ENCODE data around the gene MSANTD1. TPM values are rescaled to one million over a fixed set of nuclear protein-coding genes. Genes with fewer than 3 reads are reported as not detected.

Gene MSANTD1
- total and polyA plus RNA-seq, 2 donors (not counting 1 experiment from before 2014, with no cell fraction given) = 0.78 to 5.5 TPM

GRCh38 chr4:3276986-3277385, 28.0 kb downstream of the MSANTD1 start:
- Histone ChIP-seq H3K9me3 (ENCODE audit: control extremely low read depth in 1 of 3, control insufficient read depth in 2 of 3, insufficient read depth in 1 of 3, low read length in 2 of 3) (peaks cover 1 to 22% (median 3%) of the 10 kb centered on the region in 3 donors), H3K27me3 (replicated peaks in 1 of 4; ENCODE audit: control extremely low read depth in 1 of 4, control insufficient read depth in 3 of 4, insufficient read depth in 4 of 4, low read length in 3 of 4) (peaks cover 0 to 3% (median 2%) of the 10 kb centered on the region in 4 experiments), H3K4me3 (ENCODE audit: control extremely low read depth in 1 of 5, extremely low read depth in 1 of 5, insufficient read depth in 1 of 5, low read depth in 2 of 5, low read length in 4 of 5) (no peak overlapping the region), H3K27ac (ENCODE audit: low read length in 2 of 2) (no peak overlapping the region), H3K9ac (ENCODE audit: low read length) (no peak overlapping the region), H3K4me1 (ENCODE audit: control insufficient read depth in 2 of 2, insufficient read depth in 2 of 2, low read length in 2 of 2) (no peaks in the 10 kb centered on the region), H2AFZ (ENCODE audit: insufficient read depth, low read depth, low read length, poor library complexity, severe bottlenecking) (no peak overlapping the region), H3K79me2 (ENCODE audit: control insufficient read depth, insufficient read depth, low read length) (no peaks in the 10 kb centered on the region), H4K20me1 (ENCODE audit: control insufficient read depth, insufficient read depth, low read length, poor library complexity, severe bottlenecking) (no peaks in the 10 kb centered on the region), H3K36me3 (replicated peaks in 1 of 2; ENCODE audit: control extremely low read depth in 1 of 2, control insufficient read depth in 1 of 2, extremely low read depth in 1 of 2, insufficient read depth in 2 of 2, low read length in 1 of 2) (no peaks in the 10 kb centered on the region), H3K4me2 (replicated peaks; ENCODE audit: low read depth, low read length, poor library complexity, severe bottlenecking) (no peak overlapping the region)
- 100% methylated on average over 4 of the region's 9 CpGs for WGBS (ENCODE audit: insufficient coverage)
- POLR2A ChIA-PET = no interaction called here
- CTCF ChIA-PET = no interaction called here
- H3K4me1 Mint-ChIP-seq = peaks cover 7% of the 10 kb centered on the region
- intact Hi-C loops (cut with micrococcal nuclease) = no loop called here
- H3K27me3 Mint-ChIP-seq = peaks cover 4% of the 10 kb centered on the region
- no peak overlapping the region for H3K27ac Mint-ChIP-seq
- no peak overlapping the region for H3K4me3 Mint-ChIP-seq
- TF ChIP-seq CTCF (IDR thresholded peaks at IDR 0.05) (no peak), EZH2 (IDR thresholded peaks at IDR 0.05; ENCODE audit: borderline replicate concordance, insufficient read depth, low read depth, low read length, poor library complexity, severe bottlenecking) (no peak)
- no peak for ATAC-seq (ENCODE audit: low read depth)
- H3K9me3 Mint-ChIP-seq (ENCODE audit: insufficient read depth) = peaks cover 4% of the 10 kb centered on the region
- DNase-seq = no peak

GRCh38 chr4:3280466-3280865, 31.5 kb downstream of the MSANTD1 start:
- Histone ChIP-seq H3K4me3 (ENCODE audit: control extremely low read depth in 1 of 5, extremely low read depth in 1 of 5, insufficient read depth in 1 of 5, low read depth in 2 of 5, low read length in 4 of 5) (no peak overlapping the region), H3K27me3 (replicated peaks in 1 of 4; ENCODE audit: control extremely low read depth in 1 of 4, control insufficient read depth in 3 of 4, insufficient read depth in 4 of 4, low read length in 3 of 4) (peaks cover 0 to 5% (median 2%) of the 10 kb centered on the region in 4 experiments), H3K9me3 (ENCODE audit: control extremely low read depth in 1 of 3, control insufficient read depth in 2 of 3, insufficient read depth in 1 of 3, low read length in 2 of 3) (peaks cover 0 to 16% (median 3%) of the 10 kb centered on the region in 3 donors), H3K36me3 (replicated peaks in 1 of 2; ENCODE audit: control extremely low read depth in 1 of 2, control insufficient read depth in 1 of 2, extremely low read depth in 1 of 2, insufficient read depth in 2 of 2, low read length in 1 of 2) (no peaks in the 10 kb centered on the region), H3K27ac (ENCODE audit: low read length in 2 of 2) (no peak overlapping the region), H3K4me2 (replicated peaks; ENCODE audit: low read depth, low read length, poor library complexity, severe bottlenecking) (no peak overlapping the region), H4K20me1 (ENCODE audit: control insufficient read depth, insufficient read depth, low read length, poor library complexity, severe bottlenecking) (no peaks in the 10 kb centered on the region), H2AFZ (ENCODE audit: insufficient read depth, low read depth, low read length, poor library complexity, severe bottlenecking) (no peak overlapping the region), H3K4me1 (ENCODE audit: control insufficient read depth in 2 of 2, insufficient read depth in 2 of 2, low read length in 2 of 2) (peaks cover 0 to under 1% of the 10 kb centered on the region in 2 donors), H3K79me2 (ENCODE audit: control insufficient read depth, insufficient read depth, low read length) (no peaks in the 10 kb centered on the region), H3K9ac (ENCODE audit: low read length) (no peak overlapping the region)
- CTCF ChIA-PET = interaction anchor here (1.1 kb wide), 1 partner anchor 9 kb away, joined by 3 read pairs; no protein-coding TSS in a partner anchor
- DNase-seq (no peak), ATAC-seq (ENCODE audit: low read depth) (no peak)
- WGBS (ENCODE audit: insufficient coverage) = 79% methylated on average over 3 of the region's 3 CpGs
- Mint-ChIP-seq H3K4me3 (no peak overlapping the region), H3K4me1 (peaks cover 3% of the 10 kb centered on the region), H3K9me3 (ENCODE audit: insufficient read depth) (peaks cover 4% of the 10 kb centered on the region), H3K27ac (no peak overlapping the region), H3K27me3 (peaks cover 4% of the 10 kb centered on the region)
- TF ChIP-seq CTCF (IDR thresholded peaks at IDR 0.05) (no peak), EZH2 (IDR thresholded peaks at IDR 0.05; ENCODE audit: borderline replicate concordance, insufficient read depth, low read depth, low read length, poor library complexity, severe bottlenecking) (no peak)
- POLR2A ChIA-PET = no interaction called here
- intact Hi-C loops (cut with micrococcal nuclease) = no loop called here

Data from B cell (primary cell).